ENCODE measurements around the gene CYP11A1.
A peak's percentile ranks its signal among the peaks of the same experiment; 100 is the strongest.

CYP11A1 gene

GRCh38 chr15:74300057-74300795 lies 67.2 kb downstream of the CYP11A1 start:
- no peak for DNase-seq (ENCODE audit: low read depth)

GRCh38 chr15:74297887-74298286 lies 69.6 kb downstream of the CYP11A1 start:
- DNase-seq (ENCODE audit: low read depth), result no peak

- DNase-seq (ENCODE audit: low read depth), result no peak
These were observed 71.6 kb downstream of the CYP11A1 start for GRCh38 chr15:74295800-74296199.

GRCh38 chr15:74294010-74294409 lies 73.4 kb downstream of the CYP11A1 start:
- DNase-seq (ENCODE audit: low read depth), result no peak

GRCh38 chr15:74293021-74293810 lies 74.2 kb downstream of the CYP11A1 start:
- no peak for DNase-seq (ENCODE audit: low read depth)

GRCh38 chr15:74291101-74292071 lies 76.1 kb downstream of the CYP11A1 start:
- peak; percentile 76 for DNase-seq (ENCODE audit: low read depth)

GRCh38 chr15:74290645-74291044 lies 76.8 kb downstream of the CYP11A1 start:
- no peak for DNase-seq (ENCODE audit: low read depth)

GRCh38 chr15:74289671-74290070 lies 77.8 kb downstream of the CYP11A1 start:
- DNase-seq (ENCODE audit: low read depth), result no peak

Measured in CMK (cell line).